Naive thymus-derived CD4-positive, alpha-beta T cell (primary cell): ENCODE data around the gene VAPB. TPM values are rescaled to one million over a fixed set of nuclear protein-coding genes. Genes with fewer than 3 reads are reported as not detected.

ENCODE experiments used
- ATAC-seq: fragments of 150-1000 bp; cut with Tn5 transposase; 2 replicates; pipeline ENCODE4 v1.10.0; 2021; ENCODE audit warnings: mild to moderate bottlenecking, moderate library complexity
- CTCF ChIA-PET: fragments of 350-600 bp; sonication (Branson Sonifier 250); formaldehyde crosslinking; loops from one replicate; lab custom pipeline; 2021; ENCODE audit warnings: antibody characterized with exemption; lab: Charles Lee
- POLR2A ChIA-PET: fragments of 350-600 bp; sonication (Branson Sonifier 250); formaldehyde crosslinking; loops from one replicate; lab custom pipeline; 2021; ENCODE audit warnings: antibody characterized with exemption, inconsistent platforms; lab: Charles Lee
- DNase-seq, 9 donors: peaks; one replicate each; pipeline versions ENCODE4 v3.0.0 to v3.0.0-alpha.2; 2020 to 2022; ENCODE audit warnings: mixed read lengths in 1 of 9
- H3K27ac ChIP-seq: one replicate; pipeline ENCODE4 v1.7.0; 2013; ENCODE audit warnings: mild to moderate bottlenecking, low read depth, low read length, moderate library complexity
- H3K27me3 ChIP-seq, 2 donors: one replicate each; pipeline ENCODE4 v1.7.0; 2013; ENCODE audit warnings: low read length in 2 of 2, mild to moderate bottlenecking in 2 of 2, moderate library complexity in 2 of 2; ENCODE audit not compliant: control insufficient read depth in 2 of 2, insufficient read depth in 2 of 2
- H3K36me3 ChIP-seq, 3 experiments: 1 replicate in 2 of 3; 2 replicates in 1 of 3; pipeline ENCODE4 v1.7.0; 2013; ENCODE audit warnings: low read length in 3 of 3, mild to moderate bottlenecking in 3 of 3, moderate library complexity in 1 of 3; ENCODE audit not compliant: insufficient read depth in 3 of 3, control insufficient read depth in 2 of 3
- H3K4me1 ChIP-seq, 2 donors: one replicate each; pipeline ENCODE4 v1.7.0; 2013; ENCODE audit warnings: low read length in 2 of 2, mild to moderate bottlenecking in 2 of 2, moderate library complexity in 1 of 2; ENCODE audit not compliant: control insufficient read depth in 2 of 2, insufficient read depth in 2 of 2
- H3K4me3 ChIP-seq: 2 replicates; pipeline ENCODE4 v1.7.0; 2013; ENCODE audit warnings: mild to moderate bottlenecking, low read length
- H3K9me3 ChIP-seq, 3 experiments: 1 replicate in 2 of 3; 2 replicates in 1 of 3; pipeline ENCODE4 v1.7.0; 2013; ENCODE audit warnings: low read length in 3 of 3; ENCODE audit not compliant: control insufficient read depth in 2 of 3
- H3K27ac Mint-ChIP-seq, 9 donors: one replicate each; pipeline ENCODE4 v1.8.0; 2020 to 2022; ENCODE audit warnings: mixed read lengths in 9 of 9, mild to moderate bottlenecking in 8 of 9, moderate library complexity in 5 of 9, inconsistent platforms in 2 of 9
- H3K27me3 Mint-ChIP-seq, 5 donors: one replicate each; pipeline ENCODE4 v1.8.0; 2021 to 2022; ENCODE audit warnings: mixed read lengths in 5 of 5, mild to moderate bottlenecking in 1 of 5
- H3K36me3 Mint-ChIP-seq, 5 donors: one replicate each; pipeline ENCODE4 v1.8.0; 2020 to 2022; ENCODE audit warnings: mixed read lengths in 5 of 5, mild to moderate bottlenecking in 3 of 5, inconsistent platforms in 1 of 5
- H3K4me1 Mint-ChIP-seq, 7 donors: one replicate each; pipeline ENCODE4 v1.8.0; 2020 to 2022; ENCODE audit warnings: mixed read lengths in 7 of 7, mild to moderate bottlenecking in 3 of 7, inconsistent platforms in 1 of 7
- H3K4me3 Mint-ChIP-seq, 10 donors: one replicate each; pipeline ENCODE4 v1.8.0; 2020 to 2022; ENCODE audit warnings: mild to moderate bottlenecking in 10 of 10, mixed read lengths in 10 of 10, moderate library complexity in 6 of 10, inconsistent platforms in 2 of 10
- H3K9me3 Mint-ChIP-seq, 11 donors: one replicate each; pipeline ENCODE4 v1.8.0; 2020 to 2022; ENCODE audit warnings: mixed read lengths in 11 of 11, mild to moderate bottlenecking in 4 of 11, inconsistent platforms in 1 of 11, moderate library complexity in 1 of 11
- intact Hi-C, 2 donors: fragments of 100-400 bp; cut with micrococcal nuclease; formaldehyde crosslinking; loops; one replicate each; pipeline ENCODE4 v1.15.1; 2023
- polyA plus RNA-seq, 2 donors: library from polyadenylated mRNA; unstranded; fragments of 300-500 nt; fragmentation: Illumina TruSeq; gene quantifications; one replicate each; pipeline ENCODE4 v1.2.3, GENCODE V29; 2021
- total RNA-seq, 6 experiments: library from RNA in 5 of 6; stranded (reverse) in 5 of 6; gene quantifications; 1 replicate in 5 of 6; 2 replicates in 1 of 6; pipeline ENCODE4 v1.2.3 and lab custom pipeline; 2021 to 2026

The VAPB gene
- total and polyA plus RNA-seq, 7 experiments from 2014 or later = 21.9 to 37.0 (median 25.3) TPM

- H3K27me3 ChIP-seq = peaks cover 0 to under 1% of the 10 kb centered on the region in 2 donors
- no peak for ATAC-seq
- H3K9me3 Mint-ChIP-seq = peaks cover 0 to 5% (median 2%) of the 10 kb centered on the region in 11 donors
- ChIA-PET CTCF (no interaction called here), POLR2A (no interaction called here)
- no peak overlapping the region for H3K4me3 ChIP-seq
- H3K4me1 Mint-ChIP-seq = peaks cover 0 to 6% (median 0%) of the 10 kb centered on the region in 7 donors
- no peak overlapping the region for H3K27ac ChIP-seq
- H3K4me1 ChIP-seq = no peaks in the 10 kb centered on the region
- peaks cover 7 to 32% (median 16%) of the 10 kb centered on the region in 5 donors for H3K27me3 Mint-ChIP-seq
- no peaks in the 10 kb centered on the region for H3K36me3 ChIP-seq
- H3K4me3 Mint-ChIP-seq = no peak overlapping the region
- DNase-seq = no peak
- no peak overlapping the region for H3K27ac Mint-ChIP-seq
- intact Hi-C loops = no loop called here
- peaks cover 0 to 4% (median 3%) of the 10 kb centered on the region in 5 donors for H3K36me3 Mint-ChIP-seq
- H3K9me3 ChIP-seq = peaks cover 0 to 2% (median 0%) of the 10 kb centered on the region in 3 experiments
Measured at GRCh38 chr20:58375759-58376352, 13.2 kb upstream of the VAPB start.

GRCh38 chr20:58377017-58377416, 12.0 kb upstream of the VAPB start:
- peaks cover 12 to 40% (median 22%) of the 10 kb centered on the region in 5 donors for H3K27me3 Mint-ChIP-seq
- CTCF ChIA-PET = no interaction called here

DNA sequence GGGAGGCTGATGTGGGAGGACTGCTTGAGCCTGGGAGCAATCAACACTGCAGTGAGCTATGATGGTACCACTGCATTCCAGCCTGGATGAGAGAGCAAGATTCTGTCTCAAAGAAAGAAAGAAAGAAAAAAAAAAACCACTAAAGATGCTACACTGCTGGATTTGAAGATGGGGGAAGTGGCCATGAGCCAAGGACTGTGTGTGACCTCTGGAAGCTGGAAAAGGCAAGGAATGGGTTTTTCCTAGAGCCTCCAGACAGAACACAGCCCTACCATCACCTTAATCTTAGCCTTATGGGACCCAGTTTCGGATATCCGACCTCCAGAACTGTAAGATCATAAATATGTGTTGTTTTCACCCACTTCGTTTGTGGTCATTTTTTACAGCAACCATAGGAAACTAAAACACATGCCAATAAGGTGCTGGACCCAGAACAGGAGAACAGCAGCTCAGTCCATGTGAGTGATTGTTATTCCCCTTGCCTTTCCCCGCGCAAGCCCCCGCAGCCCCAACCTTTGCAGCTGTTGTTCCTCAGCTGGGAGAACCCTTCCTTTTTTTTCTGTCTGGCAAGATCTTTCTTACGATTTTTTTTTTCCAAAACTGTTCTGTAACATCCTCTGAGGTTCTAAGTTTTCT, 11.1 kb upstream of the VAPB start:
- no peak overlapping the region for H3K27ac Mint-ChIP-seq
- Histone ChIP-seq H3K4me3 (no peak overlapping the region), H3K27me3 (peaks cover 0 to 3% of the 10 kb centered on the region in 2 donors), H3K36me3 (no peaks in the 10 kb centered on the region), H3K9me3 (peaks cover 0 to 9% (median 0%) of the 10 kb centered on the region in 3 experiments), H3K4me1 (no peaks in the 10 kb centered on the region), H3K27ac (no peak overlapping the region)
- H3K4me3 Mint-ChIP-seq = no peak overlapping the region
- H3K4me1 Mint-ChIP-seq = peaks cover 0 to 6% (median 0%) of the 10 kb centered on the region in 7 donors
- POLR2A ChIA-PET = no interaction called here
- H3K9me3 Mint-ChIP-seq = peaks cover 0 to 20% (median 11%) of the 10 kb centered on the region in 11 donors
- peaks cover 12 to 40% (median 25%) of the 10 kb centered on the region in 5 donors for H3K27me3 Mint-ChIP-seq
- DNase-seq = no peak
- CTCF ChIA-PET = no interaction called here
- no peak for ATAC-seq
- intact Hi-C loops = no loop called here
- H3K36me3 Mint-ChIP-seq = peaks cover 0 to 18% (median 8%) of the 10 kb centered on the region in 5 donors

More at GRCh38 chr20:58377017-58377416, 12.0 kb upstream of the VAPB start:
- no peak for ATAC-seq
- no peaks in the 10 kb centered on the region for H3K36me3 ChIP-seq
- no peak overlapping the region for H3K27ac ChIP-seq
- peaks cover 0 to 3% of the 10 kb centered on the region in 2 donors for H3K27me3 ChIP-seq
- H3K4me1 ChIP-seq = no peaks in the 10 kb centered on the region
- peaks cover 0 to 9% (median 0%) of the 10 kb centered on the region in 3 experiments for H3K9me3 ChIP-seq
- DNase-seq = no peak
- POLR2A ChIA-PET = interaction anchor here (0.5 kb wide), 1 partner anchor 830 kb away, joined by 3 read pairs; no protein-coding TSS in a partner anchor
- Mint-ChIP-seq H3K4me1 (peaks cover 0 to 6% (median 0%) of the 10 kb centered on the region in 7 donors), H3K36me3 (peaks cover 0 to 14% (median 7%) of the 10 kb centered on the region in 5 donors), H3K4me3 (no peak overlapping the region), H3K27ac (no peak overlapping the region), H3K9me3 (peaks cover 0 to 17% (median 10%) of the 10 kb centered on the region in 11 donors)
- intact Hi-C loops = no loop called here
- H3K4me3 ChIP-seq = no peak overlapping the region

GRCh38 chr20:58378704-58379103, 10.3 kb upstream of the VAPB start:
- no peak overlapping the region for H3K4me3 Mint-ChIP-seq
- Histone ChIP-seq H3K27me3 (peaks cover 0 to 3% of the 10 kb centered on the region in 2 donors), H3K9me3 (peaks cover 0 to 9% (median 0%) of the 10 kb centered on the region in 3 experiments), H3K4me3 (no peak overlapping the region), H3K4me1 (no peaks in the 10 kb centered on the region), H3K27ac (no peak overlapping the region), H3K36me3 (no peaks in the 10 kb centered on the region)
- intact Hi-C loops = no loop called here
- CTCF ChIA-PET = no interaction called here
- ATAC-seq = no peak
- H3K9me3 Mint-ChIP-seq = peaks cover 0 to 20% (median 11%) of the 10 kb centered on the region in 11 donors
- H3K27me3 Mint-ChIP-seq = peaks cover 12 to 40% (median 26%) of the 10 kb centered on the region in 5 donors
- no peak overlapping the region for H3K27ac Mint-ChIP-seq
- DNase-seq = no peak
- peaks cover 0 to 6% (median 0%) of the 10 kb centered on the region in 7 donors for H3K4me1 Mint-ChIP-seq
- H3K36me3 Mint-ChIP-seq = peaks cover 0 to 18% (median 8%) of the 10 kb centered on the region in 5 donors
- POLR2A ChIA-PET = no interaction called here

- no peak overlapping the region for H3K4me3 Mint-ChIP-seq
- H3K4me1 ChIP-seq = no peaks in the 10 kb centered on the region
- peaks cover 0 to 20% (median 11%) of the 10 kb centered on the region in 11 donors for H3K9me3 Mint-ChIP-seq
- H3K9me3 ChIP-seq = peaks cover 0 to 9% (median 0%) of the 10 kb centered on the region in 3 experiments
- no peak overlapping the region for H3K27ac Mint-ChIP-seq
- H3K27ac ChIP-seq = no peak overlapping the region
- intact Hi-C loops = no loop called here
- ATAC-seq = no peak
- no peak overlapping the region for H3K4me3 ChIP-seq
- H3K27me3 ChIP-seq = peaks cover 0 to 3% of the 10 kb centered on the region in 2 donors
- peaks cover 2 to 18% (median 8%) of the 10 kb centered on the region in 5 donors for H3K36me3 Mint-ChIP-seq
- H3K27me3 Mint-ChIP-seq = peaks cover 12 to 40% (median 26%) of the 10 kb centered on the region in 5 donors
- H3K4me1 Mint-ChIP-seq = no peaks in the 10 kb centered on the region
- ChIA-PET CTCF (no interaction called here), POLR2A (interaction anchor here (1.3 kb wide), 1 partner anchor 69 kb away, joined by 5 read pairs; no protein-coding TSS in a partner anchor)
- DNase-seq = no peak
- no peaks in the 10 kb centered on the region for H3K36me3 ChIP-seq
Measured at GRCh38 chr20:58381627-58382026, 7.4 kb upstream of the VAPB start.

GRCh38 chr20:58382096-58382495, 6.9 kb upstream of the VAPB start:
- POLR2A ChIA-PET = interaction anchor here (1.3 kb wide), 1 partner anchor 70 kb away, joined by 5 read pairs; no protein-coding TSS in a partner anchor
- intact Hi-C loops = no loop called here
- H3K9me3 ChIP-seq = peaks cover 0 to 9% (median 0%) of the 10 kb centered on the region in 3 experiments
- Mint-ChIP-seq H3K4me3 (no peak overlapping the region), H3K4me1 (no peaks in the 10 kb centered on the region), H3K9me3 (peaks cover 0 to 20% (median 11%) of the 10 kb centered on the region in 11 donors), H3K27me3 (peaks cover 12 to 40% (median 24%) of the 10 kb centered on the region in 5 donors), H3K36me3 (peaks cover 2 to 18% (median 8%) of the 10 kb centered on the region in 5 donors), H3K27ac (no peak overlapping the region)
- CTCF ChIA-PET = no interaction called here
- H3K4me1 ChIP-seq = no peaks in the 10 kb centered on the region
- ATAC-seq = no peak
- no peak for DNase-seq
- peaks cover 0 to 3% of the 10 kb centered on the region in 2 donors for H3K27me3 ChIP-seq
- no peak overlapping the region for H3K27ac ChIP-seq
- no peaks in the 10 kb centered on the region for H3K36me3 ChIP-seq
- no peak overlapping the region for H3K4me3 ChIP-seq
